GM13977 (cell line): ENCODE results near the gene LRRC26.
A peak's percentile ranks its signal among the peaks of the same experiment; 100 is the strongest.

ENCODE experiments used
- DNase-seq: peaks from one replicate; pipeline ENCODE4 v3.0.0; 2012; ENCODE audit warnings: low spot score
- CTCF ChIP-seq: IDR thresholded peaks from 2 replicates; pipeline ENCODE4 v1.5.1; 2012; ENCODE audit warnings: mild to moderate bottlenecking, control low read depth; ENCODE audit not compliant: insufficient read depth; ENCODE audit errors: extremely low read depth, missing control alignments
- in situ Hi-C: fragments of 300-500 bp; cut with MboI; formaldehyde crosslinking; loops from one replicate; pipeline ENCODE4 v1.12.0; 2022; ENCODE audit warnings: low sequenced_read_pairs, low pct_unique_long_range_greater_than_20kb, mixed read lengths, inconsistent platforms; ENCODE audit not compliant: unreplicated experiment

Gene LRRC26

GRCh38 chr9:137189297-137190295 is 19.7 kb upstream of the LRRC26 start:
- no peak for DNase-seq
- no peak for TF ChIP-seq CTCF
- in situ Hi-C loops = no loop called here

- TF ChIP-seq CTCF = peak; percentile 56
- in situ Hi-C loops = no loop called here
- DNase-seq = peak; percentile 98
Observed at GRCh38 chr9:137188490-137189296, 18.8 kb upstream of the LRRC26 start, which contains the start of the genes ANAPC2 and SSNA1. ANAPC2 (minus strand) TSS chr9:137188560; CDS start chr9:137188532, 28 bp downstream. SSNA1 (plus strand) TSS chr9:137188676; CDS start chr9:137188727, 51 bp downstream.

GRCh38 chr9:137188086-137188489 is 18.2 kb upstream of the LRRC26 start:
- in situ Hi-C loops = no loop called here
- DNase-seq = no peak
- TF ChIP-seq CTCF = no peak

- no peak for DNase-seq
- in situ Hi-C loops = no loop called here
- no peak for TF ChIP-seq CTCF
Observed at GRCh38 chr9:137187386-137187785, 17.5 kb upstream of the LRRC26 start.

- DNase-seq = no peak
- TF ChIP-seq CTCF = no peak
- in situ Hi-C loops = no loop called here
Observed at GRCh38 chr9:137186385-137186784, 16.5 kb upstream of the LRRC26 start.

- no peak for DNase-seq
- TF ChIP-seq CTCF = no peak
- in situ Hi-C loops = no loop called here
Observed at GRCh38 chr9:137185921-137186320, 16.1 kb upstream of the LRRC26 start.
